CD14-positive monocyte (primary cell): ENCODE results near the gene KIF13A. TPM values are rescaled to one million over a fixed set of nuclear protein-coding genes. Genes with fewer than 3 reads are reported as not detected.
"Not testable (repeated sequence)": the region's sequence is repeated elsewhere in the genome, so short reads cannot be mapped to it uniquely, and the experiment has no call there.

Source experiments
- DNase-seq, 3 donors: peaks; one replicate each; pipeline ENCODE4 v3.0.0-alpha.2; 2011 to 2022
- H2AFZ ChIP-seq: 2 replicates; pipeline ENCODE4 v1.6.0; 2012; ENCODE audit warnings: mild to moderate bottlenecking, low read depth, low read length, inconsistent platforms; ENCODE audit not compliant: insufficient read depth, poor library complexity, severe bottlenecking
- H3K27ac ChIP-seq, 2 donors: 1 replicate in 1 of 2; 2 replicates in 1 of 2; pipeline ENCODE4 v1.5.1; 2012 to 2013; ENCODE audit warnings: low read length in 2 of 2, control low read depth in 1 of 2, inconsistent platforms in 1 of 2, low read depth in 1 of 2, mild to moderate bottlenecking in 1 of 2
- H3K27me3 ChIP-seq, 2 donors: one replicate each; pipeline versions ENCODE4 v1.6.0 to v1.6.1; 2011 to 2013; ENCODE audit warnings: low read length in 2 of 2; ENCODE audit not compliant: control insufficient read depth in 2 of 2, insufficient read depth in 2 of 2
- H3K36me3 ChIP-seq, 2 donors: replicated peaks in 1 of 2; 1 replicate in 1 of 2; 2 replicates in 1 of 2; pipeline versions ENCODE4 v1.5.1 to v1.6.1; 2012 to 2013; ENCODE audit warnings: low read length in 2 of 2, control low read depth in 1 of 2, inconsistent platforms in 1 of 2, mild to moderate bottlenecking in 1 of 2; ENCODE audit not compliant: insufficient read depth in 2 of 2, control insufficient read depth in 1 of 2
- H3K4me1 ChIP-seq, 2 donors: 1 replicate in 1 of 2; 2 replicates in 1 of 2; pipeline versions ENCODE4 v1.5.1 to v1.6.1; 2012 to 2013; ENCODE audit warnings: low read length in 2 of 2, control low read depth in 1 of 2, inconsistent platforms in 1 of 2, mild to moderate bottlenecking in 1 of 2, moderate library complexity in 1 of 2; ENCODE audit not compliant: insufficient read depth in 2 of 2, control insufficient read depth in 1 of 2
- H3K4me2 ChIP-seq: replicated peaks from 2 replicates; pipeline ENCODE3; 2012; ENCODE audit warnings: low read length, moderate library complexity, mild to moderate bottlenecking; ENCODE audit not compliant: poor library complexity, severe bottlenecking; ENCODE audit errors: extremely low read depth
- H3K4me3 ChIP-seq, 3 experiments: fragments of 200-600 bp in 1 of 3; sonication (generic) in 1 of 3; replicated peaks in 1 of 3; 1 replicate in 2 of 3; 2 replicates in 1 of 3; pipeline ENCODE4 v1.5.1; 2011 to 2013; ENCODE audit warnings: low read length in 3 of 3, mild to moderate bottlenecking in 3 of 3, control low read depth in 2 of 3, low read depth in 2 of 3, inconsistent platforms in 1 of 3, moderate library complexity in 1 of 3
- H3K79me2 ChIP-seq: 2 replicates; pipeline ENCODE4 v1.6.0; 2012; ENCODE audit warnings: mild to moderate bottlenecking, control low read depth, inconsistent platforms, low read length, moderate library complexity; ENCODE audit not compliant: insufficient read depth
- H3K9ac ChIP-seq: 2 replicates; pipeline ENCODE4 v1.6.0; 2017; ENCODE audit warnings: low read length, mild to moderate bottlenecking; ENCODE audit not compliant: insufficient read depth, poor library complexity, severe bottlenecking
- H3K9me3 ChIP-seq, 2 donors: replicated peaks in 1 of 2; 1 replicate in 1 of 2; 2 replicates in 1 of 2; pipeline versions ENCODE4 v1.5.1 to v1.6.1; 2012 to 2013; ENCODE audit warnings: low read length in 2 of 2, control low read depth in 1 of 2; ENCODE audit not compliant: control insufficient read depth in 1 of 2, insufficient read depth in 1 of 2
- H4K20me1 ChIP-seq: 2 replicates; pipeline ENCODE4 v1.6.0; 2012; ENCODE audit warnings: mild to moderate bottlenecking, low read length, control low read depth, moderate library complexity; ENCODE audit not compliant: insufficient read depth
- H3K27ac Mint-ChIP-seq, 7 donors: one replicate each; pipeline ENCODE4 v1.8.0; 2020; ENCODE audit warnings: mild to moderate bottlenecking in 7 of 7, mixed read lengths in 7 of 7, moderate library complexity in 6 of 7, inconsistent platforms in 2 of 7
- H3K27me3 Mint-ChIP-seq, 3 donors: one replicate each; pipeline ENCODE4 v1.8.0; 2021 to 2022; ENCODE audit warnings: low read depth in 3 of 3, mild to moderate bottlenecking in 3 of 3, mixed read lengths in 3 of 3, moderate library complexity in 3 of 3, inconsistent platforms in 1 of 3
- H3K36me3 Mint-ChIP-seq, 2 donors: one replicate each; pipeline ENCODE4 v1.8.0; 2020; ENCODE audit warnings: mixed read lengths in 2 of 2, inconsistent platforms in 1 of 2, mild to moderate bottlenecking in 1 of 2
- H3K4me1 Mint-ChIP-seq: one replicate; pipeline ENCODE4 v1.8.0; 2020; ENCODE audit warnings: mild to moderate bottlenecking, mixed read lengths
- H3K4me3 Mint-ChIP-seq, 2 donors: one replicate each; pipeline ENCODE4 v1.8.0; 2020; ENCODE audit warnings: mild to moderate bottlenecking in 2 of 2, mixed read lengths in 2 of 2, moderate library complexity in 1 of 2
- H3K9me3 Mint-ChIP-seq, 7 donors: one replicate each; pipeline ENCODE4 v1.8.0; 2020 to 2022; ENCODE audit warnings: mixed read lengths in 7 of 7, mild to moderate bottlenecking in 6 of 7, moderate library complexity in 6 of 7, inconsistent platforms in 2 of 7
- CTCF ChIP-seq: fragments of 200-600 bp; IDR thresholded peaks from one replicate; pipeline ENCODE4 v1.8.0; 2022; ENCODE audit warnings: antibody characterized with exemption, mild to moderate bottlenecking
- WGBS: methylation state at CpG from one replicate; pipeline ENCODE4 v1.1.5; 2013; ENCODE audit warnings: missing lambda C conversion rate; ENCODE audit not compliant: insufficient coverage; 5-methylcytosine and 5-hydroxymethylcytosine counted together
- intact Hi-C, 2 donors: fragments of 100-400 bp; cut with micrococcal nuclease; formaldehyde crosslinking; loops; one replicate each; pipeline versions ENCODE4 v1.15.0 to v1.15.1; 2023
- polyA plus RNA-seq, 3 donors: library from polyadenylated mRNA; depleted of rRNA in 1 of 3; unstranded in 2 of 3; stranded (reverse) in 1 of 3; fragments of 300-500 nt in 2 of 3; fragments of >200 nt in 1 of 3; fragmentation: Illumina TruSeq in 2 of 3; gene quantifications; 1 replicate in 2 of 3; 2 replicates in 1 of 3; pipeline ENCODE4 v1.2.3, GENCODE V29; 2012 to 2021

Gene KIF13A
- polyA plus RNA-seq, 3 donors, result 2.9 to 28.4 (median 6.0) TPM

- intact Hi-C loops, result no loop called here
- no peak overlapping the region for H3K9ac ChIP-seq
- no peaks in the 10 kb centered on the region for H3K79me2 ChIP-seq
- no peaks in the 10 kb centered on the region for H3K9me3 ChIP-seq
- no peaks in the 10 kb centered on the region for H4K20me1 ChIP-seq
- H3K4me2 ChIP-seq, result no peak overlapping the region
- TF ChIP-seq CTCF, result no peak
- H3K4me3 Mint-ChIP-seq, result no peak overlapping the region
- H3K4me1 Mint-ChIP-seq, result no peaks in the 10 kb centered on the region
- H3K4me3 ChIP-seq, result no peak overlapping the region
- no peaks in the 10 kb centered on the region for H3K36me3 ChIP-seq
- H3K27ac ChIP-seq, result no peak overlapping the region
- H3K4me1 ChIP-seq, result no peaks in the 10 kb centered on the region
- no peak overlapping the region for H3K27ac Mint-ChIP-seq
- H3K27me3 ChIP-seq, result no peaks in the 10 kb centered on the region
- peaks cover 0 to 1% (median 0%) of the 10 kb centered on the region in 3 donors for H3K27me3 Mint-ChIP-seq
- no peak overlapping the region for H2AFZ ChIP-seq
- peaks cover 1 to 13% (median 9%) of the 10 kb centered on the region in 7 donors for H3K9me3 Mint-ChIP-seq
- no peak for DNase-seq
- H3K36me3 Mint-ChIP-seq, result no peaks in the 10 kb centered on the region
- 94% methylated on average over 29 of the region's 30 CpGs for WGBS
These were observed 23.9 kb upstream of the KIF13A start for GRCh38 chr6:18011287-18011686.

GRCh38 chr6:18010540-18010939 is 23.1 kb upstream of the KIF13A start:
- H3K9me3 ChIP-seq, H3K27me3 Mint-ChIP-seq, H3K4me1 Mint-ChIP-seq, H3K4me1 ChIP-seq, H3K4me3 Mint-ChIP-seq, H3K9ac ChIP-seq, H3K36me3 Mint-ChIP-seq, H3K4me2 ChIP-seq, H3K4me3 ChIP-seq, H3K36me3 ChIP-seq, H3K79me2 ChIP-seq, H3K27ac Mint-ChIP-seq, intact Hi-C loops, H2AFZ ChIP-seq, H4K20me1 ChIP-seq, H3K27me3 ChIP-seq, H3K27ac ChIP-seq, DNase-seq: not testable (repeated sequence)
- H3K9me3 Mint-ChIP-seq, result peaks cover 1 to 13% (median 9%) of the 10 kb centered on the region in 7 donors
- WGBS, result 100% methylated on average over 2 of the region's 4 CpGs
